ENCODE data around the gene ANKUB1.

Gene ANKUB1

GRCh38 chr3:149727656-149728055 lies 64.7 kb downstream of the ANKUB1 start:
- TF ChIP-seq, protein P1, sequence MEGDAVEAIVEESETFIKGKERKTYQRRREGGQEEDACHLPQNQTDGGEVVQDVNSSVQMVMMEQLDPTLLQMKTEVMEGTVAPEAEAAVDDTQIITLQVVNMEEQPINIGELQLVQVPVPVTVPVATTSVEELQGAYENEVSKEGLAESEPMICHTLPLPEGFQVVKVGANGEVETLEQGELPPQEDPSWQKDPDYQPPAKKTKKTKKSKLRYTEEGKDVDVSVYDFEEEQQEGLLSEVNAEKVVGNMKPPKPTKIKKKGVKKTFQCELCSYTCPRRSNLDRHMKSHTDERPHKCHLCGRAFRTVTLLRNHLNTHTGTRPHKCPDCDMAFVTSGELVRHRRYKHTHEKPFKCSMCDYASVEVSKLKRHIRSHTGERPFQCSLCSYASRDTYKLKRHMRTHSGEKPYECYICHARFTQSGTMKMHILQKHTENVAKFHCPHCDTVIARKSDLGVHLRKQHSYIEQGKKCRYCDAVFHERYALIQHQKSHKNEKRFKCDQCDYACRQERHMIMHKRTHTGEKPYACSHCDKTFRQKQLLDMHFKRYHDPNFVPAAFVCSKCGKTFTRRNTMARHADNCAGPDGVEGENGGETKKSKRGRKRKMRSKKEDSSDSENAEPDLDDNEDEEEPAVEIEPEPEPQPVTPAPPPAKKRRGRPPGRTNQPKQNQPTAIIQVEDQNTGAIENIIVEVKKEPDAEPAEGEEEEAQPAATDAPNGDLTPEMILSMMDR (IDR thresholded peaks at IDR 0.05; ENCODE audit: low read depth, low read length), result no peak
- Histone ChIP-seq H3K4me1 (no peaks in the 10 kb centered on the region), H3K4me3 (ENCODE audit: low read depth, low read length) (no peak overlapping the region), H3K36me3 (no peaks in the 10 kb centered on the region), H3K9me3 (no peaks in the 10 kb centered on the region), H3K27me3 (0 out of 2 replicates have a peak, but pooled peaks cover 3% of the 10 kb centered on the region)
- no peak for DNase-seq

DNA sequence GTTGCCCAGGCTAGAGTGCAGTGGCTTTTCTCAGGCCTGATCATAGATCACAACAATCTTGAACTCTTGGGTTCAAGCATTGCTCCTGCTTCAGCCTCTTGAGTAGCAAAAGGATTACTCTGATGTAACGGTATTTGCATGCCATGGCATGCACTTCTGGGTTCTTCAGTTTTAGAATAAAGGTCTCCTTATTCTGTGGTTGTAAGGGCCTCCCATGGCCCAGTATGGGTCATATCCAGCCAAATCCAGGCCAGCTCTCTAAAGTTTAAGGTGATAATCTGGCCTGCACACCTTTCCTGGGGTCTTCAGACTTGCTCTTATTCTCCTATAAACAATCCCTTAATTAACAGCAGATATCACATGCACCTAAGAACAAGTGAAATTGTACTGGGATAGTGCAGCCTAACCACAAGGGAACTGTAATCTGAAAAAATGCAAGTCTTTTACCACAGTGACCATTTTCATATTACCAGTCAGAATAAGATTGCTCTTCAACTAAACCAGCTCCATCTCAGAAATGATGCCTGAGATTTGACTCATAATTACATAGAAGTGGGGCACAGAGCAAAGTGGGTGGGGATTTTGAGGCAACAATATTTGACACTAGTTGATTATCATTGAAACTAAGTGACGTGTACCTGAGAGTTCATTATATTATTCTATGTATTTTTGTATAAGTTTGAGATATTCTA lies 65.5 kb downstream of the ANKUB1 start:
- H3K27me3 ChIP-seq, result 0 out of 2 replicates have a peak, but pooled peaks cover 5% of the 10 kb centered on the region
- no peaks in the 10 kb centered on the region for H3K36me3 ChIP-seq
- no peak overlapping the region for H3K4me3 ChIP-seq (ENCODE audit: low read depth, low read length)
- DNase-seq, result no peak
- TF ChIP-seq, protein P1 (IDR thresholded peaks at IDR 0.05; ENCODE audit: low read depth, low read length), result no peak
- no peaks in the 10 kb centered on the region for H3K4me1 ChIP-seq
- no peaks in the 10 kb centered on the region; the same call in 1 of the 2 replicates for H3K9me3 ChIP-seq

DNA sequence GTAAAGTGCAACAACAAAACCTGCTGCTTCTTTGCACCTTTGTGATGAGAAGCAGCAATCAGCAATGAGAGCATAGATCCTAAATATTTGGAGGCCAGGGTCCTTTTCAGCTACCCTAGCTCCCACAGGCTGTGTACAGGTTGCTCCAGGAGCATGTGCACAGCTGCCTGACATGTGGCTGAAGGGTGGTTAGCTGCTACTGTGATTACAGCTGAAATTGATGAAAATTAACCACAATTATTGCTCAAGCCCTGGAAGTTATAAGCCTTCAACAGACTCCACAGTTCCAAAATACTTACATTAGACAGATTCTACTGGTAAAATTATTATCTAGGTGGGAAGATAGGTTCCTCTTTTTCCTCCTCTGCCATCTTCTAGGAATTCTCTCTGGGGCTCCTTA lies 68.6 kb downstream of the ANKUB1 start:
- no peaks in the 10 kb centered on the region for H3K36me3 ChIP-seq
- TF ChIP-seq, protein P1 (IDR thresholded peaks at IDR 0.05; ENCODE audit: low read depth, low read length), result no peak
- H3K4me1 ChIP-seq, result no peaks in the 10 kb centered on the region
- no peaks in the 10 kb centered on the region; the same call in 1 of the 2 replicates for H3K9me3 ChIP-seq
- H3K27me3 ChIP-seq, result 0 out of 2 replicates have a peak, but pooled peaks cover 10% of the 10 kb centered on the region
- no peak overlapping the region for H3K4me3 ChIP-seq (ENCODE audit: low read depth, low read length)
- DNase-seq, result no peak

DNA sequence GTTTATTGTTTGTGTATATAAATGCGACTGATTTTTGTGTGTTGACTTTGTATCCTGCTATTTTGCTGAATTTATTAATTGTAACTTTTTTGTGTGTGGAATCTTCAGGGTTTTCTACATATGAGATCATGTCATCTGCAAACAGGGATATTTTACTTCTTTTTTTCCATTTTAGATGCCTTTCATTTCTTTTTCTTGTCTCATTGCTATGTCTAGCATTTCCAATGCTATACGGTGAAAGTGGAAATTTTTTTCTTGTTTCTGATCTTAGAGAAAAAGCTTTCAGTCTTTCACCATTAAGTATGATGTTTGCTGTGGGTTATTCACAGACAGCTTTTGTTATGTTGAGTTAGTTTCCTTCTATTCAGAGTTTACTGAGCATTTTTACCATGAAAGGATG lies 71.4 kb downstream of the ANKUB1 start:
- no peaks in the 10 kb centered on the region for H3K4me1 ChIP-seq
- TF ChIP-seq, protein P1 (IDR thresholded peaks at IDR 0.05; ENCODE audit: low read depth, low read length), result no peak

DNA sequence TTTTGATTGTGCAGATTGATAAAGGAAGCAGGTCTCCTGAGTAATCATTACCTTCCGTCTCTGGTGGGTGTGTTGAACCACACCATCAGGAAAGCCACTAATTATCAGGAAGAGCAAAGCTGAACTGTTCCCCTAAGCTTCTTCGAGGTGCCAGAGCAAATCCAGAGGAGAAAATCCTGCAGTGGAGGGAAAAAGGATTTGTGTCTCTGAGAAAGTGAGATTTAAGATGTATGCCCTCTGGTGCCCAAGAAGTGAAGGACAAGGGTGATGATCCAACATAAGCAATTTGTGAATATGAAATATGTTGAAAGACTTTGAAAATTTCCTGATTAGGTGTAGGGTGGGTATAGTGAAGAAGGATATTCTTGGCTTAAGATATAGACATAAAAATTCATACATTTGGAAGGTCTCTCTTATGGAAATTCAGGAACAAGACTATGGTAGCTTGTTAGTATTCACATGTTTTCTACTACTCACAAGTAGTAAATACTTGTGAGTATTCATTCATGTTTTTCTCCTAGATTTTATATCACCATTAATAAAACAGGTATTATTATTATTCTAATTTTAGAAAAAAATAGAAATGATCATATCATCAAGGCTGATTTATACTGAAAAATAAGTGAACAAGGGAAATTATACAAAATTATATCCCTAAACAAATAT lies 74.8 kb downstream of the ANKUB1 start:
- Histone ChIP-seq H3K9me3 (no peaks in the 10 kb centered on the region; the same call in 1 of the 2 replicates), H3K4me3 (ENCODE audit: low read depth, low read length) (no peak overlapping the region), H3K36me3 (no peaks in the 10 kb centered on the region), H3K27me3 (0 out of 2 replicates have a peak, but pooled peaks cover 7% of the 10 kb centered on the region), H3K4me1 (no peaks in the 10 kb centered on the region)
- peak; percentile 49 for DNase-seq
- TF ChIP-seq, protein P1 (IDR thresholded peaks at IDR 0.05; ENCODE audit: low read depth, low read length), result peak; percentile 81

More for the DNA sequence above, 71.4 kb downstream of the ANKUB1 start:
- H3K9me3 ChIP-seq, result no peaks in the 10 kb centered on the region; the same call in 1 of the 2 replicates
- H3K4me3 ChIP-seq (ENCODE audit: low read depth, low read length), result no peak overlapping the region
- H3K36me3 ChIP-seq, result no peaks in the 10 kb centered on the region
- H3K27me3 ChIP-seq, result 0 out of 2 replicates have a peak, but pooled peaks cover 10% of the 10 kb centered on the region
- no peak for DNase-seq

DNA sequence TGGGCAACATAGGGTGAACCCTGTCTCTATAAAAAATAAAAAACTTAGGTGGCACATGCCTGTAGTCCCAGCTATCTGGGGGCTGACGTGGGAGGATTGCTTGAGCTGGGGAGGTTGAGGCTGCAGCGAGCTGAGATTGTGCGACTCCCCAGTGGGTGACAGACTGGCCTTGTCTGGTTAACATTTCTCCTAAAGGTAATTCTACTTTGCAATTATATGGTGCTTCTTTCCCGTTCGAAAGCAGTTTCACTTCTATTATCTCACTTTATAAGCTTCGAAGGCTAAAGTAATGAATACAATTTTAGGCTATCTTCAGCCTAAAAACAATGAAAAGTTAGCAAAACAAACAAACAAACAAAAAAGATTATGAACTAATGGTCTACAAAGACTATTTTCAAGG lies 75.4 kb downstream of the ANKUB1 start:
- no peak overlapping the region for H3K4me3 ChIP-seq (ENCODE audit: low read depth, low read length)
- no peaks in the 10 kb centered on the region for H3K36me3 ChIP-seq
- 0 out of 2 replicates have a peak, but pooled peaks cover 6% of the 10 kb centered on the region for H3K27me3 ChIP-seq
- no peak for DNase-seq
- TF ChIP-seq, protein P1 (IDR thresholded peaks at IDR 0.05; ENCODE audit: low read depth, low read length), result no peak
- no peaks in the 10 kb centered on the region for H3K4me1 ChIP-seq
- no peaks in the 10 kb centered on the region; the same call in 1 of the 2 replicates for H3K9me3 ChIP-seq
